ENCODE measurements around the gene FAF1.

DNA sequence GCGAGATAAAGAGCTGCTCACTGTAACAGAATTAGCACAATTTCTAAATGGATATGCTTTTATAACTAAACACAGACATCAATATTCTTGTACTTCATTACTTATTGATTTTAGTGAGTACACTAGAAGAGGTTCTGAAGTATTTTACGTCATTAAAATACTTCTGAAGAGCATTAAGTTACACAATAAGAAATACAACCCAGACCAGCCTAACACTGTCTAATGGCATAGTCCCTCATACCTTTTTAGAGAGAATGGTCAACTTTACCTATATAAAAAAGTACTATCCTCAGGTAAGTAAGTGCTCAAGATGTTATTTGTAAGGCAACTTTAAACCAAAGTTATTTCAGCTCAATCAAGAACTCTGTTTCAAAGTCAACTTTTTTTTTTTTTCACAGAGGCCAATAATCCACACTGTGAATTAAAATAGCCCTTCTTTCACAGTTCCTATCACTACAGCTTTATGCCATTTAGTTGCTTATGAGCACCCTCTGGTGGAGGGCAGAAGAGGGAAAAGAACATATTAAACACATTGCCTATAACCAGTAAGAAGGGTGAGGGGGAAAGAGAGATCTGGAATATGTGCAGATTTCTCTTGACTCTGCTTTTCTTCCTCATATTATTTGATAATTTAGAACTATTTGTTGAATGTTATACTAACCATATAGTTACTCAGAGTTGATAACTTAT is 354.7 kb downstream of the FAF1 start:
- no peak for TF ChIP-seq GATA3 (IDR thresholded peaks at IDR 0.05; ENCODE audit: low read depth, low read length)
- no peak for TF ChIP-seq GATA2 (IDR thresholded peaks at IDR 0.05; ENCODE audit: low read depth, low read length)

Data from SH-SY5Y (cell line).